MM.1S (cell line): ENCODE results near the gene KCNJ6.
"Not testable (repeated sequence)": the region's sequence is repeated elsewhere in the genome, so short reads cannot be mapped to it uniquely, and the experiment has no call there.

Source experiments
- DNase-seq: peaks from one replicate; pipeline ENCODE4 v3.0.0-alpha.2; 2015
- H2AFZ ChIP-seq: fragments of 300-600 bp; sonication (generic); 2 replicates; pipeline ENCODE4 v1.6.0; 2016; ENCODE audit warnings: antibody characterized with exemption, low read length
- H3F3A ChIP-seq: fragments of 300-600 bp; sonication (generic); 2 replicates; pipeline ENCODE4 v1.6.1; 2016; ENCODE audit warnings: mild to moderate bottlenecking, antibody characterized with exemption, low read length, moderate library complexity, mixed read lengths; ENCODE audit not compliant: insufficient read depth
- H3K27ac ChIP-seq: fragments of 300-600 bp; sonication (generic); 2 replicates; pipeline ENCODE4 v1.5.1; 2016; ENCODE audit warnings: mild to moderate bottlenecking, low read length
- H3K27me3 ChIP-seq: fragments of 300-600 bp; sonication (generic); replicated peaks from 2 replicates; pipeline ENCODE4 v1.6.0; 2016; ENCODE audit warnings: low read length; ENCODE audit not compliant: insufficient read depth
- H3K36me3 ChIP-seq: fragments of 300-600 bp; sonication (generic); replicated peaks from 2 replicates; pipeline ENCODE4 v1.6.1; 2016; ENCODE audit warnings: mild to moderate bottlenecking, low read length, mixed read lengths; ENCODE audit not compliant: insufficient read depth
- H3K4me1 ChIP-seq: fragments of 300-600 bp; sonication (generic); 2 replicates; pipeline ENCODE4 v1.6.1; 2016; ENCODE audit warnings: low read length, mixed read lengths
- H3K4me2 ChIP-seq: fragments of 300-600 bp; sonication (generic); 2 replicates; pipeline ENCODE4 v1.6.0; 2016; ENCODE audit warnings: low read depth, low read length
- H3K4me3 ChIP-seq: fragments of 300-600 bp; sonication (generic); 2 replicates; pipeline ENCODE4 v1.5.1; 2016; ENCODE audit warnings: low read length, mixed read lengths
- H3K79me2 ChIP-seq: fragments of 300-600 bp; sonication (generic); 2 replicates; pipeline ENCODE4 v1.6.1; 2016; ENCODE audit warnings: mixed run types, low read length, mixed read lengths
- H3K9ac ChIP-seq: fragments of 300-600 bp; sonication (generic); 2 replicates; pipeline ENCODE4 v1.6.1; 2016; ENCODE audit warnings: low read length, mixed read lengths
- H3K9me2 ChIP-seq: fragments of 300-600 bp; sonication (generic); replicated peaks from 2 replicates; pipeline ENCODE4 v1.6.1; 2016; ENCODE audit warnings: mild to moderate bottlenecking, low read length, mixed read lengths; ENCODE audit not compliant: insufficient read depth
- H3K9me3 ChIP-seq: fragments of 300-600 bp; sonication (generic); replicated peaks from 2 replicates; pipeline ENCODE4 v1.6.1; 2016; ENCODE audit warnings: mild to moderate bottlenecking, low read length, mixed read lengths; ENCODE audit not compliant: insufficient read depth
- H4K20me1 ChIP-seq: fragments of 300-600 bp; sonication (generic); 2 replicates; pipeline ENCODE4 v1.6.1; 2016; ENCODE audit warnings: mild to moderate bottlenecking, low read length, moderate library complexity, mixed read lengths; ENCODE audit not compliant: insufficient read depth
- EZH2 ChIP-seq: fragments of 300-600 bp; sonication (generic); optimal IDR thresholded peaks from 2 replicates; pipeline ENCODE3; 2017; ENCODE audit warnings: low read depth, mild to moderate bottlenecking, antibody characterized with exemption, low read length, mixed read lengths
- EZH2phosphoT487 ChIP-seq: fragments of 300-600 bp; sonication (generic); IDR thresholded peaks from 2 replicates; pipeline ENCODE4 v1.6.1; 2018; ENCODE audit warnings: antibody characterized with exemption, low read length
- TF ChIP-seq, protein P1 (sequence below): fragments of 300-600 bp; sonication (generic); IDR thresholded peaks from 2 replicates; pipeline ENCODE4 v1.5.1; 2016; ENCODE audit warnings: antibody characterized with exemption, low read length, mixed read lengths

KCNJ6 gene

DNA sequence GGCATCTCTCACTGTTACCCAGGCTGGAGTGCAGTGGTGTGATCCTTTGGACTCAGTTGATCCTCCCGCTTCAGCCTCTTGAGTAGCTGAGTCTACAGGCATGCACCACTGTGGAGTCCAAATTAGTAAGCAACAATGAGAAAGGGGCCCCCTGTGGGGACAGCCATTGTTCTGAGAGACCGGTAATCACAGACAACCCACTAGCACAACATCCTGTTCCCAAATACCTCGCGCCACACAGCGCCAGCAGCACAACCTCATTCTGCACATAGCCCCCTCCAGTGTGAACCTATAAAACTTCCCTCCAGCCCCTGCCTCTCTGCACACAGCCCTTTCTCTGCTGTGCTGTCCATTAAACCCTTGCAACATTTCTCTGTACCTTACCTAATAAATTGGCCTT is 323.2 kb downstream of the KCNJ6 start:
- H3K4me3 ChIP-seq: no peak overlapping the region
- H3K9ac ChIP-seq: no peak overlapping the region
- no peaks in the 10 kb centered on the region for H3K27me3 ChIP-seq
- H3K36me3 ChIP-seq: no peaks in the 10 kb centered on the region
- H3K4me2 ChIP-seq: no peak overlapping the region
- TF ChIP-seq EZH2: no peak
- TF ChIP-seq, protein P1, sequence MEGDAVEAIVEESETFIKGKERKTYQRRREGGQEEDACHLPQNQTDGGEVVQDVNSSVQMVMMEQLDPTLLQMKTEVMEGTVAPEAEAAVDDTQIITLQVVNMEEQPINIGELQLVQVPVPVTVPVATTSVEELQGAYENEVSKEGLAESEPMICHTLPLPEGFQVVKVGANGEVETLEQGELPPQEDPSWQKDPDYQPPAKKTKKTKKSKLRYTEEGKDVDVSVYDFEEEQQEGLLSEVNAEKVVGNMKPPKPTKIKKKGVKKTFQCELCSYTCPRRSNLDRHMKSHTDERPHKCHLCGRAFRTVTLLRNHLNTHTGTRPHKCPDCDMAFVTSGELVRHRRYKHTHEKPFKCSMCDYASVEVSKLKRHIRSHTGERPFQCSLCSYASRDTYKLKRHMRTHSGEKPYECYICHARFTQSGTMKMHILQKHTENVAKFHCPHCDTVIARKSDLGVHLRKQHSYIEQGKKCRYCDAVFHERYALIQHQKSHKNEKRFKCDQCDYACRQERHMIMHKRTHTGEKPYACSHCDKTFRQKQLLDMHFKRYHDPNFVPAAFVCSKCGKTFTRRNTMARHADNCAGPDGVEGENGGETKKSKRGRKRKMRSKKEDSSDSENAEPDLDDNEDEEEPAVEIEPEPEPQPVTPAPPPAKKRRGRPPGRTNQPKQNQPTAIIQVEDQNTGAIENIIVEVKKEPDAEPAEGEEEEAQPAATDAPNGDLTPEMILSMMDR: no peak
- no peak for TF ChIP-seq EZH2phosphoT487
- H3K9me3 ChIP-seq: no peaks in the 10 kb centered on the region
- H3K27ac ChIP-seq: no peak overlapping the region
- no peak overlapping the region for H2AFZ ChIP-seq
- DNase-seq: no peak
- no peaks in the 10 kb centered on the region for H4K20me1 ChIP-seq
- no peaks in the 10 kb centered on the region for H3K4me1 ChIP-seq
- H3F3A ChIP-seq: no peaks in the 10 kb centered on the region
- no peaks in the 10 kb centered on the region for H3K9me2 ChIP-seq
- H3K79me2 ChIP-seq: no peaks in the 10 kb centered on the region

DNA sequence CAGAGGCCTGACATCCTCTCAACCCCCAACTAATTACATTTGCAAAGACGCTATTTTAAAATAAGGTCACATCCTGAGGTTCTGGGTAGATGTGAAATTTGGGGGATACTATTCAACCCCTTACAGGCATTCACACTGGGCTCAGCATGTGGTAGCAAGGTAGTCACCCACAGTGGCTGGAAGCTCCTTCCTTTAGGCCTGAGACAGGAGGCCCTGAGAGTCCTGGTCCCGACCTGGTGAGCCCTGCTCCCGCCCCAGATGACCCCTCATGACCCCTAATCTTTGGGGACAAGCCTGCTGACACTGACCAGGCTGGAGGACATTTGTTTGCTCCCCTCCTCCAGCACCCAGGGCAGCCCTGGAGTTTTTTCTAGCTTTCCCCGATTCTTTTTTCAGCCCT is 323.8 kb downstream of the KCNJ6 start:
- Histone ChIP-seq H3K9ac (no peak overlapping the region), H3K9me2 (no peaks in the 10 kb centered on the region), H3K79me2 (no peaks in the 10 kb centered on the region), H3K27ac (no peak overlapping the region), H3K4me2 (no peak overlapping the region), H3K9me3 (no peaks in the 10 kb centered on the region), H3K4me1 (no peaks in the 10 kb centered on the region), H2AFZ (no peak overlapping the region), H4K20me1 (no peaks in the 10 kb centered on the region), H3K36me3 (no peaks in the 10 kb centered on the region), H3K27me3 (no peaks in the 10 kb centered on the region), H3K4me3 (no peak overlapping the region), H3F3A (no peaks in the 10 kb centered on the region)
- TF ChIP-seq, protein P1: no peak
- TF ChIP-seq EZH2 (no peak), EZH2phosphoT487 (no peak)
- no peak for DNase-seq

DNA sequence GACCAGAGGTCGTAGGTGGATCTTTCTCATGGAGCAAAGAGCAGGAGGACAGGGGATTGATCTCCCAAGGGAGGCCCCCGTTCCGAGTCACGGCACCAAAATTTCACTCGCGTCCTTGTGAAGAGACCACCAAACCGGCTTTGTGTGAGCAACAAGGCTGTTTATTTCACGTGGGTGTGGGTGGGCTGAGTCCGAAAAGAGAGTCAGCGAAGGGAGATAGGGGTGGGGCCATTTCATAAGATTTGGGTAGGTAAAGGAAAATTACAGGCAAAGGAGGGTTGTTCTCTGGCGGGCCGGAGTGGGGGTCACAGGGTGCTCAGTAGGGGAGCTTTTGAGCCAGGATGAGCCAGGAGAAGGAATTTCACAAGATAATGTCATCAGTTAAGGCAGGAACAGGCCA is 324.3 kb downstream of the KCNJ6 start:
- not testable (repeated sequence) for H3K4me2 ChIP-seq, H3K9me3 ChIP-seq, H3F3A ChIP-seq, H4K20me1 ChIP-seq, H3K27ac ChIP-seq, H3K9ac ChIP-seq, H3K4me3 ChIP-seq, DNase-seq, H3K9me2 ChIP-seq, H3K79me2 ChIP-seq, H3K27me3 ChIP-seq, H3K4me1 ChIP-seq, H3K36me3 ChIP-seq, H2AFZ ChIP-seq

DNA sequence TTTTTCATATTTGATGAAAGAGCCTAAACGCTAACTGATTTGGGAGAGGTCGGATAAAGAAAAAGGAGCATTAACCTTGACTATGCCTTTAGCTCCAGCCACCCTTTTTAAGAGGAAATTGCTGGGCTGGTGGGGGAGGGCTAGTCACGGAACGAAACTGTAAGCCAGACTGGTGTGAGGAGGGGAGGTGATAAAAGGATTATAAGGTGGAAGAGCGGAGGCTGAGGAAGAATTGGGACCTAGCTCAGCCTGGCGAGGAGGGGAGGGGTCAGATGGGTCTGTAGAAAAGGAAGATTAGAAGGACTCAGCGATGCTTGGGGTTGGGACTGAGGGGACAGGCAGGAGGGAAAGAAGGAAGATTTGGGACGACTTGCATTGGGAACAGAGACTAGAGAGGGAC is 325.4 kb downstream of the KCNJ6 start:
- not testable (repeated sequence) for H3F3A ChIP-seq, H3K27me3 ChIP-seq, H4K20me1 ChIP-seq, H3K9me3 ChIP-seq, H3K9me2 ChIP-seq, DNase-seq, H3K4me3 ChIP-seq, H3K36me3 ChIP-seq, H3K4me1 ChIP-seq, H3K4me2 ChIP-seq, H3K9ac ChIP-seq, H2AFZ ChIP-seq, H3K27ac ChIP-seq, H3K79me2 ChIP-seq

DNA sequence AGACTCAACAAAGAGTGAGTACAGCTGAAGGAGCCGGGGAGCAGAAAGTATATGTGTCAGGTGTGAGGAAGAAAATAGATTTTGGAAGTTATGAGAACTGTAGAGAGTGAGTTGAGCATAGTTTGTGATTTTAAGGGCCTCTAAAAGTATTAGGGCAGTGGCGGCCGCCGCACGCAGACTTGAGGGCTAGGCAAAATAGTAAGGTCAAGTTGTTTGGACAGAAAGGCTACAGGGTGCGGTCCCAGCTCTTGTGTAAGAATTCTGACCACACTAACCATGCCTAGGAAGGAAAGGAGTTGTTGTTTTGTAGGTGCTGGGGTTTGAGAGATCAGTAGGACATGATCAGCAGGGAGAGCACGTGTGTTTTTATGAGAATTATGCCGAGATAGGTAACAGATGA is 327.6 kb downstream of the KCNJ6 start:
- not testable (repeated sequence) for H3F3A ChIP-seq, H3K36me3 ChIP-seq, H3K4me1 ChIP-seq, H3K4me2 ChIP-seq, H3K79me2 ChIP-seq, DNase-seq, H3K9me2 ChIP-seq, H3K27ac ChIP-seq, H2AFZ ChIP-seq, H3K9me3 ChIP-seq, H3K4me3 ChIP-seq, H4K20me1 ChIP-seq, H3K9ac ChIP-seq, H3K27me3 ChIP-seq
